Activated CD4-positive, alpha-beta T cell treated with anti-CD3 and anti-CD28 coated beads for 48 hours (primary cell): Measurements from ENCODE around the gene PARD3.
A peak's percentile ranks its signal among the peaks of the same experiment; 100 is the strongest.
"Not testable (repeated sequence)": the region's sequence is repeated elsewhere in the genome, so short reads cannot be mapped to it uniquely, and the experiment has no call there.

ENCODE experiments used
- DNase-seq: peaks from one replicate; pipeline ENCODE4 v3.0.0-alpha.2; 2020

The PARD3 gene

DNA sequence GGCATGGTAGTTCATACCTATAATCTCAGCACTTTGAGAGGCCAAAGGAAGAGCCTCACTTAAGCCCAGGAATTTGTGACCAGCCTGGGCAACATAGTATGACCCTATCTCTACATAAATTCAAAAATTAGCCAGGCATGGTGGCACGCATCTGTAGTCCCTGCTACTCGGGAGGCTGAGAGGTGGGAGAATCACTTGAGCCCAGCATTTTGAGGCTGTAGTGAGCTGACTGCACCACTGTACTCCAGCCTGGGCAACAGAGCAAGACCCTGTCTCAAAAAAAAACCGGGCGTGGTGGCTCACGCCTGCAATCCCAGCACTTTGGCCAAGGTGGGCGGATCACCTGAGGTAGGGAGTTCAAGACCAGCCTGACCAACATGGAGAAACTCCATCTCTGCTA lies 19.8 kb downstream of the PARD3 start:
- no peak for DNase-seq

DNA sequence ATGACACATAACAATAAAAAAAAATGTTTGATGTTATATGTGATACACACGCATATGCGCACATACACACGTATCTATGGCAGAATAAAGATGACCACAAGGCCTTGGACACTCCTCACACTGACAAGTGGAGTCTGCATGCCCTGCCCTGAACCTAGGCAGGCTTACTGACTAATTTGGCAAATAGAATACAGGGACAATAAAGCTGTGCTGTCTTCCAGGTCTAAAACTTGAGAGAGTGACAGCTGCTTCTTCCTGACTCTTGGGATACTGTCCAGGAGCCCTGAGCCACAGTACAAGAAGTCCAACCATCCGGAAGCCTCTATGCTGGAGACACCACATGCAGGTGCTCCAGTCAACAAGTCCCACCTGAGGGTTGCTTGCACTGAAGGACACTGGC lies 20.3 kb downstream of the PARD3 start:
- DNase-seq = no peak

DNA sequence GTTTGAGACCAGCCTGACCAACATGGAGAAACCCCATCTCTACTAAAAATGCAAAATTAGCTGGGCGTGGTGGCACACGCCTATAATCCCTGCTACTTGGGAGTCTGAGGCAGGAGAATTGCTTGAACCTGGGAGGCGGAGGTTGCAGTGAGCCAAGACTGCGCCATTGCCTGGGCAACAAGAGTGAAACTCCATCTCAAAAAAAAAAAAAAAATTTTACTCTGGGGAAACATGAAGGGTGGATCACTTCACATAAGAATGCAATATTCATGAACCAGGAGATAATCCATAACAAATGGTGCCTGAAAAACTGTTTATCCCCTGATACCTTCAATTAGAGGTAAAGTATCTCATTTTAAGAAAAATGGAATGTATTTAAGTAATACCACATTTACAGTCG lies 21.5 kb downstream of the PARD3 start:
- not testable (repeated sequence) for DNase-seq

DNA sequence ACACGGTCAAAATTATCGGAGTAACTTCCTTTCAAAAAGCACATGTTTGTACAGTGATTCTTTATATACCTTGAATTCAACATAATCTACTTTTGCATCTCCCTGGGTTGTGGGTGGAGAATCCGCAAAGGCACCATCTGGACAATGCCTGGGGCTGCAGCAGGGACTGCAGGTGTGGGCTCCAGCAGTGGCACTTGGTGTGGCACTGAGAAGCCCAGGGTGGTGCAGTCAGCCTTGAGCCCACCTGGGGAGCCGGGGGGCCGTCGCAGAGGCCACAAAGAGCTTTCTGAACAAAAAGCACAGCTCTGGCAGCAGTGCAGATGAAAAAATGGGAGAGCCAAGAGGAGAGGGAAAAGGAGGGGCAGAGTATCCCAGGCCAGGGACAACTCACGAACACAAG lies 22.2 kb downstream of the PARD3 start:
- DNase-seq = no peak

DNA sequence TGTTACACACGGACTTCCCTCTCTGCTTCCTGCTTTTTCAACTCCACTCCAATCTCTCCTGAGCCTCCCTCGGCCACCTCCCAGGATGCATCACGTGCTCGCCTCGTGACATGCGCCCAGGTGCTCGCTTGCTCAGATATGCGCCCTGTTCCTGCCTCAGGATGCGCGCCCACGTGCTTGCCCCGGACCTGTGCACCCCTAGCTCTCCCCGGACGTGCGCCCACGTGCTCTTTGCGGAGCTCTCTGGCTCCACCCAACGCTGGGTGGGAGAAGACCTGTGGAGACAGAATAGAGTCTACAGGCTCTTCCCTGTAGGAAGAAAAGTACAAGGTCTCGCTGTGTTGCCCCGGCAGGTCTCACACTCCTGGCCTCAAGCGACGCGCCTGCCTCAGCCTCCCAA lies 23.1 kb downstream of the PARD3 start:
- no peak for DNase-seq

DNA sequence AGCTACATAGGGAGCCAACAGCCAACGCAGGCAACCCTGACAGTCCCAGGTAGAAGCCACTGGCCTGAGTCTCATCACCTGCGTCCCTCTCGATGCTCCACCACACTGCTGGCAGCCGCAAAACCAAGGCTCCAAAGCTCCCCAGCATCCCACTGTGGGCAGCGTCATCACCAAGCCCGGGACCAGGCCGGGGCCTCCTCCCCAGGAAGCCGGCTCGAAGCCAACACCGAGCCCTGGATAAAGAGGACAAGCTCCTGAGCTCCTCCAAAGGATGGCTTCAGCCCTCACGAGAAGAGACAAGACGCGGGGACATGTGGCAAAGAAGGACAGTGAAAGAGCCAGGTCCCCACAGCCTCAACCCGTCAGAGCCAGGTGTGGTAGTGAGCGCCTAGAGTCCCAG lies 23.9 kb downstream of the PARD3 start:
- DNase-seq = no peak

DNA sequence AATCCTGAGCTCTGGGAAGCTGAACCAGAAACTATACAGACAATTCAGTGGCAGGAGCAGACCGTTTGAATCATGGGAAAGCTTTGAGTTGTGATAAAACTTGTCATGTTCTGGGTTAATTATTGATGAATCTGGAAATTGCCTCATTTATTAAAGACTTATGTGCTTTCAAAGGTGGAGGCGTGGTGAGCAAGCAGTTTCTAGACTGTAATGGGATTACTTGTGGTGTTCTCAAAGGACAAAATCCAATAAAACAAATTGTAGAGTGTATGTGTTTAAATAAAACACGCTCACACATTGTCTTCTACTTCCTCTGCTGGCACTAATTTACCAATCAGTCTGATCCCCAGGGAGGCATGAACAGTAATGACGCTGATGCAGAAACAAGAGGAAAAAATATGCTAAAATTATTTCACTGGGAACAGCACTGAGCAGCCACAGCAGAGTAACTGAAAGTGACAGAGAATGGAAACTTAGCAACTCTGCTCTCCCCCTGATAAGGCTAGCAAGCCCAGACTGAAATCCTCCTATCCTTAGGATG lies 25.1 kb downstream of the PARD3 start:
- no peak for DNase-seq

DNA sequence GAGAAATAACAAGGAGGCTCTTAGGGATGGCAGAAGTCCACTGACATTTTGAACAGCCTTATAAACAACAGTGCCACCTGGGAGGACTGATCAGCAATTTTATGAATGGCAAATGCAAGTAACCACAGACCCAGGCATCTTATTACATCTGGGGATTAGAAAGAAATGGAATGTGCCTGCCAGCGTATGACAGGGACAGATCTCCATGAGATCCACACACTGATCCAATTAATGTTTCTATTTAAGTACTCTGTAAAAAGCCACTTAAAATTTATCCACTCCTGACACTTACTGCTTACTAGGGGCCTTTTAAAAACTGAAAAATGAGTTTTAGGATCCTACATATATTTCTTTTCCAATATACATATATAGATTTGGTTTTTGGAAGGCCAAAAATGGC lies 28.6 kb downstream of the PARD3 start:
- no peak for DNase-seq

DNA sequence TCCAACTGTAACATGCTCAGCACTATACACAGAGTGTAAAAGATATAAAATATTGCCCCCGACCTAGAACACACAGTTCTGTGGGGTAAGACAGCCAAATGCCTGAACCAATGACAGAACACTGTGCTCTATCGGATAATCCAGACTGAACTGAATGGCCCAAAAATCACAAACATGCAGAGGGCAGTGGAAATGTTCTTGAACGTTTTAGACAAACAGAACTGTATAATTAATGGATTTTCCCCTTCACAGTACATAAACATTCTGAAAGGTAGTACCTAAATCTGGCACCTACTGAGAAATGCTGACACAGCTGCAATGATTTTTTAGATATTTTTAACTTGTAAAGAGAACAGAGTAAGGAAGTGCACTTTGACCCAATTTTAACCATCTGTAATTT lies 33.4 kb downstream of the PARD3 start:
- no peak for DNase-seq

DNA sequence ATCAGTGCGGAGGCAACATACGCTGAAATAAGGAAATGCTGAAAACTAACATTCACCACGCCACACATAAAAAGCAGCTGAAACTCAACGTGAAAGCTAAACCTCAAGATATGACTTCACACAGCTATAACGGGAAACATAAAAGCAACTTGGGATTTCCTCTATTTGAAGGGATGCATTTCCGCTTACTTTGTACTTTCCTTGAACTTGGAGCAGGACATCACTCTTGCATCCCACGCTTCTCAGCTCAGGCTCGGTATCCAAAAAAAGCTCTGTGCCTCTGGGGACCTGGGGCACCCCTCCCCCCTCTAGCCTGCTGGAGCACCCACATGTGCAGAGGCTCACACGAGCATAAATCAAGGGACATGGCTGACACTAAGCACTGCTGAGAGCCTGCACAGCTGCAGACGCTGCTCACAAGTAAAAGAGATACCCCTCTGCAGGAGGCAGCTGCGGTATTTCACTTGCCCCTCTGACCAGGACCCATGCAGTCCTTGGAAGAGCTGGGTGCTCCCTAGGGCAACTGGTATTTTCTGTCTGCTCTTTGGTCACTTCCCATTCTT lies 34.2 kb downstream of the PARD3 start:
- peak; percentile 3 for DNase-seq

DNA sequence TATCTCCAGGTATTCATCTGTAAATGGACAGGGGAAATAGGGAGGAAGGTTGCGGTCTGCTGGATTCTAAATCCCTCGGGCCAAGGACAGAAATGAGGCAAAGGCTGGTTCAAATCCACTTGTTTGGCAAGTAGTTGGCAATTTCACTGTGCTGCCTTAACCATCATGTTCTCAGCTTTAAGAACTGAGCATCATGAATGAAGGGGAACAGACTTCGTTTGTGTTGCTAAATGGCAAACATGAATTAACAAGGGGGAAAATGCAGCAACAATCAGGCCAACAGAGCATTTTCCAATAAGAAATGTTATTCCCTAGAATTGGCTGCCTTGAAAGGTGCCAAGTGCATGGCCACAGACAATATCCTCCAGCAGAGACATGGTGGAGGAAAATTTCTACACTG lies 36.9 kb downstream of the PARD3 start:
- no peak for DNase-seq

DNA sequence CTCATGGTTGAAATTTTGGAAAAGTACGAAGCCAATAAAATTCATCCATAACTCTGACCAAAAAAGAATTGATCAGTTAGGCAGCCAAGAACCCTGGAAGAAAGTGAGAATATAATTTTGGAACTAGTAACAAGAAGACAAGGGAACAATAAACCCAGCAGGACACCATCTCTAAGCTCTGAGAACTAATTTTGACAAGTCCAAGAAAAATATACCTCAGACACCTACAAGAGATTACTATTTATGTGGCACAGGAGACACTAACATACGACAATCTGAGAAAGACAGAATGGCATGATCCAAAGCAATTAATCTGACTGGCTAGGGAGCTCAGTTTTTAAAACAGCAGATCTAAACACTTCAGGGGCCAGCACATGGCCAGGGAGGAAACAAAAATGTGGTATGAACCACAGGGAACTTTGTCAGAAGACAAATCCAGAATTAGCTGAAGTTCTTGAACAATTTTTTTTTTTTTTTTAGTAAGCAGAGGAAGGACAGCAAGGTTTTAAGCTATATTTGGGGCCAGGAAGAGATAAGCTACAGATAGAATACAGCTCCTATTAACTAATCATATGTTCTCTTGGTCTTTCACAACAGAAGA lies 38.9 kb downstream of the PARD3 start:
- no peak for DNase-seq

DNA sequence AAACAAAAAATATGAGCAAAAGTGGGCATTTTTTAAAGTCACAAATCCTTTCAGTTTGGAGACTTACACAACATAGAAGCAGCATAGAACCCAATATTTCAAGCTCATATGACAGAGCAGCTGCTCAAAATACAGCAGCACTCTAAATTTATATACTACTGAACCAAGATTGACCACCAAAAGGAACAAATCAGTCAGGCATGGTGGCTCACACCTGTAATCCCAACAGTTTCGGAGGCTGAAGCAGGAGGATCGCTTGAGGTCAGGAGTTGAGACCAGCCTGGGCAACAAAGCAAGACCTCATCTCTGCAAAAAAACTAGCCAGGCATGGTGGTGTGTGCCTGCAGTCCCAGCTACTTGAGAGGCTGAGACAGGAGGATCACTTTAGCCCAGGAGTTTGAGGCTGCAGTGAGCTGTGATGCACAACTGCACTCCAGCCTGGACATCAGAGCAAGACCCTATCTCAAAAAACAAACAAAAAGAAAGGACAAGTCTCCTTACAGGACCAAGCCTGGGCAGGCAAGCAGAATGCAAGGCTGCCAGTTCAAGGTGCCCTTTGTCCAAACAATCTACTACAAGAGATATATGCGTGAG lies 40.0 kb downstream of the PARD3 start:
- no peak for DNase-seq

DNA sequence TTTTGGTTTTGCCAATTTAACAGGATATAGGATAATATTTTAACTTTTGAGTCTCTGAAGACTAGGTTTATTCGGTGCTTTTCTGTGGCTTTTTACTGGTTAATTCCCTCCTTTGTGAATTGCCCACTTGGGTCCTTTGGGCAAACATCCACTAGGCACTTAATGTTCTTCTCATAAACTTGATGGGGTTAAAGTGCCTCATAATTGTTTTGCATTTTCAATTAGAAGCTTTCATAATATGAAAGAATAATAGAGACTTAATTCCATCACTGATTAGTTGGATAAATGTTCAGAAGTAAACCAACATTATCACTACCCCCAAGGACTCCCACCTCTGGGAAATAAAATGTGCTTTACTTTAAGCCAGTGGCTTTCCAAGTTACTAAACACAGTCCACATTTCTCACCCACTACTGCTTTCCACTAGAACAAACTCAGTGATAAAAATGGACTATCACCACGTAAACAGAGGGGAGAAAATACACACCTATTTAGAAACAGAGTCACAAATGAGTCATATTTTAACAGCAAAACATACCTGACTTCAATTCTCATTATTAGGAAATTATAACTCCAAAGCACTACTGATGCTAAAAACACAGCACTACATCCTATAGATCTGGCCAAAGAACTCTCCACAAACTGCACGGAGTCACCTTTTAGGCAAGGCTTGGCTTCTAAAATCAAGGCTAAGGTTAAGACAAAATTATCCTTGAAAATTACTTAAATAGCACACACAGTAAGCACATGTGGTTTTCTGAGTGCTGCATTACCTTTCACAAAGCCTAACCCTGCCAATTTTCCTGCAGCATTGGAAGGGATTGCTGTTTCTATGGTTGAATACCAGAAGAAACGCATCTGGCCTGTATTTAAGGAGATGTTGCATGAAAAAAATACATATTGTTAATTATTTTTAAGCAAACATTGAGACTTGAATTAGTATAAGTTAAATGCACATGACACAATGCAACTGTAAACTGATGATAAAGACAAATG lies 41.2 kb downstream of the PARD3 start:
- DNase-seq = no peak

DNA sequence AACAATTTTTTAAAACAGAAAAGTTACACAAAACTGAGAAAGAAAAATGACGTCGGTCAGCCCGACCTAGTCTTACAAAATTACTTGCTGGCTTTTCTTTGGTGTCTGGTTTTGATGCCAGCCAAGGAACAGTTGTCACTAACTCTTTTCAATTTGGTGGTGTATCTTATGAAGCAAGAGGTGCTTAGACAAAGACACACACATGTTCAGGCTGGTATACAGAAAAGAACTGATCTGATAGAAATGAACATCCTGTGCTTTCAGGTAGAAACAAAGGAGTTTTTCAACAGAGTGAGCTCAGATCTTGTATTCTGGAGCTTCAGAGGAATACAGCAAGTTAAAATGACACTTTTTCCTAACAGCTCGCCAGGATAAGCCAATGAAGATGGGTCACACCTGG lies 43.6 kb downstream of the PARD3 start:
- DNase-seq = no peak

DNA sequence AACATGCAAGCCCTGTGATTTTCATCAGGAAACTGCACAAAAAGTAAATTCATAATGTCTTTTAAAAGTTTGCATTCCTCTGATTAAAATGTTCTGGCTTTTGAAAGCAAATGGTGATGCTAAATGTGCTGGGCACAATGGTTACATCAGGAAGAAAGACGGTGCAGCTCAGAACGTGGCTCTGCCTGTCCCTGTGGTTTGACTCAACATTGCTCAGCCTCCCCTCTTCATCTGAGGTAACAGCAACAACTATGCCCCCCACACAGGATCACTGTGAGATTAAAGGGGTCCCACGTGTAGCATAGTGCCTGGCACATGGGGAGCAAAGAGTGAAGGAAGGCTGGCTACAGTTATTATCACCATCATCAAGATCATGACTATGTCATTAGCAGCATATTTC lies 44.0 kb downstream of the PARD3 start:
- no peak for DNase-seq

DNA sequence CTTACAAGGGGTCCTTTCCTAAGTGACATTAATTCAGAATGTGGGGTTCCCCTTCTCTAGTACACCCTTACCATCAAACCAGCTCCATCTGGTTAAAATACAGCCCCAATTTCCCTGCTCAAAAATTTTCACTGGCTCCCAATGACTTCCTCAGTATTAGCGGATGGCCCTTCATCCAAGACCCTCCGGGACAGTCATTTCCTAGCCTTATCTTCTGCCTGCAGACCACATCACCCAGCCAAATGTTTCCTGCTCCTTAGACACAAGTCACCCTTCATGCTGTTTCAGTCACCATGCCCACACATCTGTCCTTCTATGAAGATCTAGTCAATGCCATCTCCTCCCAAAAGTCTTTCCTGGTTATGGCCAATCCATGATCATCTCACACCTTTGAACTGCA lies 45.2 kb downstream of the PARD3 start:
- DNase-seq = no peak

DNA sequence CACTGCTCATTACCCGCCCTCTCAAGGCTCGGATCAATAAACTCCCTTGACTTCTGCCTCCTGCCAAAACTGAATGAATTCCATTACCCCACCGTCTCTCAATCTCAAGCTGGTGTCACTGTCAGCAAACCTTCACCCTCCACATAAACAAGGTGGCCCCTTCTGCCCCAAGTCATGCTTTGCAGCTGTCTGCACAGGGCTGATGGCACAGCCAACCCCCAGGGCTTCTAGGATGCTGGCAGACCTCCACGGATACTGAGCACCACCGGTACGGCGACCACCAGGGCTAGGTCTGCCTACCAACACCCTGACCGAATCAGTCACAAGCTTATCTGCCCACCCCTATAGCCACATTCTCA lies 46.1 kb downstream of the PARD3 start:
- DNase-seq = no peak

DNA sequence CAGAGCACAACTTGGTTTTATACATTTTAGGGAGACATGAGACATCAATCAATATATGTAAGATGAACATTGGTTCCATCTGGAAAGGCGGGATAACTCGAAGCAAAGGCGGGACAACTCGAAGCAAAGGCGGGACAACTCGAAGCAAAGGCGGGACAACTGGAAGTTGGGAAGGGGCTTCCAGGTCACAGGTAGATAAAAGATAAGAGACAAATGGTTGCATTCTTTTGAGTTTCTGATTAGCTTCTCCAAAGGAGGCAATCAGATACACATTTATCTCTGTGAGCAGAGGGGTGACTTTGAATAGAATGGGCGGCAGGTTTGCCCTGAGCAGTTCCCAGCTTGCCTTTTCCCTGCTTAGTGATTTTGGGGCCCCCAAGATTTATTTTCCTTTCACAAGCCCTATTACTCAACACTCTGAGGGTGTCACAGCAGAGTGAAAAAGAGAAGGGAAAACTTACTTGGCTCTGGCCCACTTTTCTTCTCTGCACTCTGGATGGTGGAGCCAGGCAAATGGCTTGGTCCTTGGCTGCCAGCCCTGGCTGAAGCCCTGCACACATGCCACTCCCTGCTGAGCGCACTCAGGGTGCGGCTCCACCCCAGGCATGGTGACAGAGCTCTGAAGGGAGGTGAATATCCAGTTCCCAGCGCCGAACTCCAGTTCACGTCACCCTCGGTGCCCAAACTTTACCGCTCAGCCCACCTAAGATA lies 46.7 kb downstream of the PARD3 start:
- DNase-seq = no peak

DNA sequence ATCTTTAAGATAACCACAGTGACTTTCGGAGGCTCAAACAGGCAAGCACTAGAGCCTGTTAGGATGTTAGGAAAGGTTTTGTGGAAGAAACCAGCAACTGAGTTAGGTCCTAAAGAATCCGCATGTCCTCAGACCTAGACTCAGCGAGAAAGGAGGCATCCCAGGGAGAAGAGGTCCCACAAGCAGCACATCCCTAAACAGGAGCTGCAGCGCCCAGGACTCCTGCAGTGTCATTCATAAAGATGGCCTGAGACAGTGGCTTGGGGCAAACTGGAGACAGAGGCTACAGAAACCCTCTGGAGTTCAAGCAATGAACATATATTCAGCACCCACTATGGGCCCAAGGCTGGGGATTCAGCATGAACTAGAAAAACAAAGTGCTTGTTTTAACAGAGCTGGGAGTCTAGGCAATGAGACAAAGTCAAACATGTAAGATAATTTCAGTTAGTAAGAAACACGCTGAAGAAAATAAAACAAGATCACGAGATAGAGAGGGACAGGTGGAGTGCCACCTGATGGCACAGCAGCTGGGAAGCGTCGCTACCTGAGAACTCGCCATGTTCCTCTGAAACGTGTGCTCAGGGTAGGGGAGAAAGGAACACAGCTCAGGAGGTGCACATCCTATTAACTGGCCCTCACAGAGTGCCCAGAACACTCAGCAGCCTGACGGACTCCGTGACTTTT lies 48.1 kb downstream of the PARD3 start:
- no peak for DNase-seq

DNA sequence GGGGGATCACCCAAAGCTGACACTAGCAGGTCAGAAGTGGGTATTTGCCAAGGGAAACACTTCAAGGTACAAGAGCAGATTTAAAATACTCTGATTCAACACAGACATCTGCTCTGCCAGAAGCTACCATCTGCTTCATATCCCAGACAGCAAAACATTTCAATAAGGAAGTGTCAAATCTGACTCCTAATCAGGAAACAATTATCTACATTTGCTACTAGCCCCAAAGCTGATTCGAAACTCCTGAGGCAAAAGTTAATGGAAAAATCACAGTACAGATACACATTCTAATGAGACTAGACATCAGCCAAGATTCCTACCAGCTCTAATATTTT lies 48.9 kb downstream of the PARD3 start:
- DNase-seq = no peak

DNA sequence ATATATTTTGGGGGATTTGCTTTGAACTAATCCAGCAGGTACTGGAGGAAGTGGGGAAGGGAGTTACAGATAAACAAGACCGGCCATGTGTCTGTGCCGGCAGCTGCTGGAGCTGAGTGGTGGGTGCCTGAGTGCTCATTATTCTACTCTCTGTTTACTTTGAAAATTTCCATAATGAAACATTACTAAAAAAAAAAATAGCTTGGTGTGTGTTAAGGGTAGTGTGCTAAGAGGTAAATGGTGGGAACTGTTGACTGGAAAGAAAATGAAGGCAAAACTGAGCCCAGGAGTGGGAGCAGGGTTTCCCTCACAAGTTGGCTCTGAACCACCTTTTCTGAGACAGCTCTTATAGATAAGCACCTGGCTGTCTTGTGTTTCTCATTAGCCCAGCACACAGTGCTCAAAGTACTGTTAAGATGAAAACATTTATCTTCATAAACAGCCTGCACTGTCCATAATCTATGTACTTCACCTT lies 50.6 kb downstream of the PARD3 start:
- no peak for DNase-seq
